PC-9 (cell line): ENCODE results near the gene PWWP2B. TPM values are rescaled to one million over a fixed set of nuclear protein-coding genes. Genes with fewer than 3 reads are reported as not detected.

Experiments used
- BruUV-seq: library from RNA; stranded (reverse); fragments of 400-500 nt; replicated peaks from 2 replicates; lab custom pipeline; 2021; lab: Mats Ljungman, UMichigan
- CTCF ChIA-PET: fragments of 300-600 bp; sonication (Branson Sonifier 250); formaldehyde crosslinking; loops from one replicate; lab custom pipeline; 2022; ENCODE audit warnings: antibody characterized with exemption; lab: Charles Lee
- POLR2A ChIA-PET: fragments of 300-600 bp; sonication (Branson Sonifier 250); formaldehyde crosslinking; loops from one replicate; lab custom pipeline; 2022; ENCODE audit warnings: antibody characterized with exemption; ENCODE audit not compliant: unreplicated experiment; lab: Charles Lee
- DNase-seq, 2 experiments: peaks; one replicate each; pipeline versions ENCODE4 v3.0.0 to v3.0.0-alpha.2; 2015 to 2022; ENCODE audit warnings: mixed read lengths in 1 of 2
- H2AFZ ChIP-seq: fragments of 200-600 bp; sonication (generic); 2 replicates; pipeline ENCODE4 v1.8.1; 2017; ENCODE audit warnings: antibody characterized with exemption
- H3F3A ChIP-seq: fragments of 200-600 bp; sonication (generic); 2 replicates; pipeline ENCODE4 v1.8.1; 2017; ENCODE audit warnings: antibody characterized with exemption, mild to moderate bottlenecking, low read depth; ENCODE audit not compliant: insufficient read depth
- H3K27ac ChIP-seq: fragments of 200-600 bp; sonication (generic); 2 replicates; pipeline ENCODE4 v1.6.1; 2016; ENCODE audit warnings: mixed run types
- H3K27me3 ChIP-seq: fragments of 200-600 bp; sonication (generic); 2 replicates; pipeline ENCODE4 v1.6.1; 2016; ENCODE audit warnings: low read depth, mixed run types; ENCODE audit not compliant: insufficient read depth
- H3K36me3 ChIP-seq: fragments of 200-600 bp; sonication (generic); 2 replicates; pipeline ENCODE4 v1.6.1; 2016; ENCODE audit warnings: low read depth, mixed run types
- H3K4me1 ChIP-seq: fragments of 200-600 bp; sonication (generic); replicated peaks from 2 replicates; pipeline ENCODE4 v1.6.1; 2016; ENCODE audit warnings: mixed run types; ENCODE audit not compliant: insufficient read depth
- H3K4me2 ChIP-seq: fragments of 200-600 bp; sonication (generic); 2 replicates; pipeline ENCODE4 v1.6.1; 2017; ENCODE audit warnings: mixed run types
- H3K4me3 ChIP-seq: fragments of 200-600 bp; sonication (generic); 2 replicates; pipeline ENCODE4 v1.6.1; 2016; ENCODE audit warnings: mixed run types
- H3K79me2 ChIP-seq: fragments of 200-600 bp; sonication (generic); 2 replicates; pipeline ENCODE4 v1.6.1; 2017; ENCODE audit warnings: low read depth, mixed run types
- H3K9me2 ChIP-seq: fragments of 200-600 bp; sonication (generic); 2 replicates; pipeline ENCODE4 v1.8.1; 2017; ENCODE audit warnings: mild to moderate bottlenecking; ENCODE audit not compliant: insufficient read depth
- H3K9me3 ChIP-seq: fragments of 200-600 bp; sonication (generic); 2 replicates; pipeline ENCODE4 v1.8.1; 2016; ENCODE audit warnings: low read depth; ENCODE audit not compliant: insufficient read depth
- H4K20me1 ChIP-seq: fragments of 200-600 bp; sonication (generic); 2 replicates; pipeline ENCODE4 v1.8.1; 2017; ENCODE audit not compliant: insufficient read depth
- CTCF ChIP-seq: fragments of 200-600 bp; sonication (generic); conservative IDR thresholded peaks from 2 replicates; pipeline ENCODE4 v1.6.1; 2017; ENCODE audit warnings: mixed run types, antibody characterized with exemption, mild to moderate bottlenecking, moderate library complexity
- EZH2 ChIP-seq: fragments of 200-600 bp; sonication (generic); IDR thresholded peaks from 2 replicates; pipeline ENCODE4 v1.8.0; 2017; ENCODE audit warnings: antibody characterized with exemption, low read depth
- intact Hi-C: fragments of 100-400 bp; cut with micrococcal nuclease; formaldehyde crosslinking; loops from one replicate; pipeline ENCODE4 v1.10.0; 2022; ENCODE audit not compliant: unreplicated experiment
- total RNA-seq: library from RNA; stranded (reverse); gene quantifications from 2 replicates; pipeline ENCODE4 v1.2.3, GENCODE V29; 2021

Gene PWWP2B
- total RNA-seq, 1 experiment from 2014 or later, result 16.9 TPM

DNA sequence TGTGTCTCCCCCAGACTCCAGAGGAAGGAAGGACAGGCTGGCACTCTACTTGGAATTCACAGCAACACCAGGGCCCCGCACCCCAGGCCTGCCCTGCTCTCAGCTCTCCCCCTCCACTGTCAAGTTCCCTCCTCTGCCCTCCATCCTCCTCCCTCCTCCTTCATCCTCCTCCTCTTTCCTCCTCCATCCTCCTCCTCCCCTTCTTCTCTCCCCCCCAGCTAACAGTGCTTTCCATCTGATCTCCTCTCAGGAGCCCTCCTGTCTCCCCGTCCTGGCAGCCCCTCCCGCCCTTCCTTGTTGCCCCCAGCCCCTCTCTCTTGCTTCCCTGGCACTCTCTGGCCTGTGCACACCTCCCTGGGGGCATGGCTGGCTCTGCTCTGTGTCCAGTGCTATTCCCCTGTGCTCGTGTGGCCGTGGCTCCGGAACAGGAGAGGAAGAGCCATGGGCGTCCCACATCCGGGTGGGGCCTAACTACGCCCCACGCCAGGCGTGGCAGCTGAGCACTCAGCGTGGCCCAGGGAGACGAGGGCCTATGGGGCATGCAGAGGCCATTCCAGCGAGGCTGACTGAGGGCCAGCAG is 64.2 kb downstream of the PWWP2B start:
- BruUV-seq, result no TSS peak
- CTCF ChIA-PET, result interaction anchor here (0.7 kb wide), 1 partner anchor 52 kb away, joined by 3 read pairs; no protein-coding TSS in a partner anchor
- TF ChIP-seq CTCF (no peak), EZH2 (no peak)
- Histone ChIP-seq H3K4me3 (no peak overlapping the region), H3K36me3 (no peaks in the 10 kb centered on the region), H3K79me2 (no peaks in the 10 kb centered on the region), H2AFZ (no peak overlapping the region), H3K9me2 (no peaks in the 10 kb centered on the region), H3K4me2 (no peak overlapping the region), H3F3A (no peaks in the 10 kb centered on the region), H3K9me3 (no peaks in the 10 kb centered on the region), H3K4me1 (no peaks in the 10 kb centered on the region), H3K27ac (no peak overlapping the region), H4K20me1 (no peaks in the 10 kb centered on the region), H3K27me3 (no peaks in the 10 kb centered on the region)
- intact Hi-C loops, result loop anchor here (5.0 kb wide), 1 partner anchor 131 kb away; no protein-coding TSS in a partner anchor
- POLR2A ChIA-PET, result no interaction called here
- DNase-seq, result no peak

- H3K4me2 ChIP-seq, result no peak overlapping the region
- no peaks in the 10 kb centered on the region for H3K4me1 ChIP-seq
- no peaks in the 10 kb centered on the region for H3K9me3 ChIP-seq
- TF ChIP-seq CTCF, result no peak
- no TSS peak for BruUV-seq
- no peaks in the 10 kb centered on the region for H3K79me2 ChIP-seq
- no peaks in the 10 kb centered on the region for H4K20me1 ChIP-seq
- no peak overlapping the region for H2AFZ ChIP-seq
- H3K36me3 ChIP-seq, result no peaks in the 10 kb centered on the region
- H3K9me2 ChIP-seq, result no peaks in the 10 kb centered on the region
- intact Hi-C loops, result loop anchor here (5.0 kb wide), 1 partner anchor 131 kb away; no protein-coding TSS in a partner anchor
- POLR2A ChIA-PET, result no interaction called here
- no peaks in the 10 kb centered on the region for H3F3A ChIP-seq
- no peak overlapping the region for H3K27ac ChIP-seq
- peak in 1 of 2 experiments; percentile 53 for DNase-seq
- no peaks in the 10 kb centered on the region for H3K27me3 ChIP-seq
- CTCF ChIA-PET, result interaction anchor here (0.7 kb wide), 1 partner anchor 51 kb away, joined by 3 read pairs; no protein-coding TSS in a partner anchor
- no peak overlapping the region for H3K4me3 ChIP-seq
These were observed 64.8 kb downstream of the PWWP2B start for GRCh38 chr10:132461683-132462231.

- Histone ChIP-seq H2AFZ (no peak overlapping the region), H3K27ac (no peak overlapping the region), H3K4me1 (peaks cover 7% of the 10 kb centered on the region; the same call in 1 of the 2 replicates), H3K79me2 (no peaks in the 10 kb centered on the region), H3K27me3 (no peaks in the 10 kb centered on the region), H3K4me2 (no peak overlapping the region), H3K9me2 (no peaks in the 10 kb centered on the region), H3K36me3 (no peaks in the 10 kb centered on the region), H3F3A (no peaks in the 10 kb centered on the region), H3K9me3 (no peaks in the 10 kb centered on the region), H3K4me3 (no peak overlapping the region), H4K20me1 (no peaks in the 10 kb centered on the region)
- ChIA-PET POLR2A (no interaction called here), CTCF (no interaction called here)
- intact Hi-C loops, result loop anchor here (5.0 kb wide), 1 partner anchor 130 kb away; no protein-coding TSS in a partner anchor
- no peak for DNase-seq
- no TSS peak for BruUV-seq
- TF ChIP-seq EZH2 (no peak), CTCF (no peak)
These were observed 65.7 kb downstream of the PWWP2B start for GRCh38 chr10:132462463-132463332.
